Measurements from ENCODE around the gene FAF2. TPM values are rescaled to one million over a fixed set of nuclear protein-coding genes. Genes with fewer than 3 reads are reported as not detected.

FAF2 gene
- total and polyA plus RNA-seq, 10 donors, result 7.6 to 41.3 (median 31.8) TPM

DNA sequence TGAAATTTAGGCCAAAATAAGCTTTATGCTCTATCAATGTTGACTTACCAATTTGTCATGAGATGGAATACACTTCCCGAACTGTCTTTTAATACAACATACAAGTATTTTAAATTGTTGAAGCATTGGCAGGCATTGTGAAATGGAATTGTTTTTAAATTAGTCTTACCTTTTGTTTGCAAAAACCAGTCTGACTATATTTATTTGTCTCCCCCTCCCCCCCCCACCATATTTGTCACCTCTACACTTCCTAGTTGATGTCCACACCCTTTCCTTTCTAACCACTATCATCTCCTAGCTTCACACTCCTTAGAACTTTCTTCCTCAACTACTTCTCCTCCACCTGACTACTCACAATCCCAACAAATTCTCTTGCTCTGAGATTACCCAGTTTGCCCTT, 40.9 kb downstream of the FAF2 start:
- Histone ChIP-seq H3K27me3 (replicated peaks in 1 of 7) (no peaks in the 10 kb centered on the region), H3K36me3 (peaks cover 0 to 90% (median 64%) of the 10 kb centered on the region in 6 donors), H3K4me3 (no peak overlapping the region), H3K9me3 (no peaks in the 10 kb centered on the region), H3K27ac (peak overlapping the region in 1 of 8 donors; percentile 21), H3K4me1 (peaks cover 0 to 47% (median 0%) of the 10 kb centered on the region in 6 donors)
- WGBS, 5 donors, result 95 to 100% (median 98%) methylated on average over 1 of the region's 1 CpG
- no peak for DNase-seq
- TF ChIP-seq POLR2AphosphoS5 (IDR thresholded peaks at IDR 0.05), result no peak
- intact Hi-C loops (cut with DNase I; ENCODE audit: low total_unique reads), result no loop called here

DNA sequence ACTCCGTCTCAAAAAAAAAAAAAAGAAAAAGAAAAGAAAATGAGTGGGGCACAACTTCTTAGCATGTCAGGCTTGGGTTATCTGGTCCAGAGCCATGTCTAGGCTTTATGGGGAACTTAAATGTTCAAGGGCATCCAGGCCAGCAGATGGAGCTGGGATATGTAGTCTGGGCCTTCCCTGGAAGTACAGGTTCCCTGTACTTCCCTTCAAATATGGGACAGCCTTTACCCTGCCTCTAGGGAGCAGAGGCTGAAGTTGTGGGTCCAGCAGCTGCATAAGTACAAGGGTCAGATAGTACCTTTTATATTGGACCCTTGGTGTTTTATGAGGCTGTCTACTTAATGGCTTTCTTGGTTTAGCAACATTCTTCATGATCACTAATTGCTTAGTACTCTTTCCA, 42.1 kb downstream of the FAF2 start:
- no peaks in the 10 kb centered on the region for H3K9me3 ChIP-seq
- TF ChIP-seq, protein P1, sequence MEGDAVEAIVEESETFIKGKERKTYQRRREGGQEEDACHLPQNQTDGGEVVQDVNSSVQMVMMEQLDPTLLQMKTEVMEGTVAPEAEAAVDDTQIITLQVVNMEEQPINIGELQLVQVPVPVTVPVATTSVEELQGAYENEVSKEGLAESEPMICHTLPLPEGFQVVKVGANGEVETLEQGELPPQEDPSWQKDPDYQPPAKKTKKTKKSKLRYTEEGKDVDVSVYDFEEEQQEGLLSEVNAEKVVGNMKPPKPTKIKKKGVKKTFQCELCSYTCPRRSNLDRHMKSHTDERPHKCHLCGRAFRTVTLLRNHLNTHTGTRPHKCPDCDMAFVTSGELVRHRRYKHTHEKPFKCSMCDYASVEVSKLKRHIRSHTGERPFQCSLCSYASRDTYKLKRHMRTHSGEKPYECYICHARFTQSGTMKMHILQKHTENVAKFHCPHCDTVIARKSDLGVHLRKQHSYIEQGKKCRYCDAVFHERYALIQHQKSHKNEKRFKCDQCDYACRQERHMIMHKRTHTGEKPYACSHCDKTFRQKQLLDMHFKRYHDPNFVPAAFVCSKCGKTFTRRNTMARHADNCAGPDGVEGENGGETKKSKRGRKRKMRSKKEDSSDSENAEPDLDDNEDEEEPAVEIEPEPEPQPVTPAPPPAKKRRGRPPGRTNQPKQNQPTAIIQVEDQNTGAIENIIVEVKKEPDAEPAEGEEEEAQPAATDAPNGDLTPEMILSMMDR (IDR thresholded peaks at IDR 0.05 in 8 of 11, conservative IDR thresholded peaks at IDR 0.05 in 3 of 11), result no peak
- TF ChIP-seq POLR2A (IDR thresholded peaks at IDR 0.05), result no peak
- no peak for TF ChIP-seq POLR2AphosphoS5 (IDR thresholded peaks at IDR 0.05)
- DNase-seq, result no peak
- H3K4me1 ChIP-seq, result peaks cover 0 to 34% (median 0%) of the 10 kb centered on the region in 6 donors
- peaks cover 0 to 98% (median 76%) of the 10 kb centered on the region in 6 donors for H3K36me3 ChIP-seq
- H3K4me3 ChIP-seq, result no peak overlapping the region
- intact Hi-C loops (cut with DNase I; ENCODE audit: low total_unique reads), result no loop called here
- H3K27ac ChIP-seq, result no peak overlapping the region
- 84 to 100% (median 89%) methylated on average over 1 of the region's 1 CpG for WGBS, 5 donors
- H3K27me3 ChIP-seq (replicated peaks in 1 of 7), result no peaks in the 10 kb centered on the region

DNA sequence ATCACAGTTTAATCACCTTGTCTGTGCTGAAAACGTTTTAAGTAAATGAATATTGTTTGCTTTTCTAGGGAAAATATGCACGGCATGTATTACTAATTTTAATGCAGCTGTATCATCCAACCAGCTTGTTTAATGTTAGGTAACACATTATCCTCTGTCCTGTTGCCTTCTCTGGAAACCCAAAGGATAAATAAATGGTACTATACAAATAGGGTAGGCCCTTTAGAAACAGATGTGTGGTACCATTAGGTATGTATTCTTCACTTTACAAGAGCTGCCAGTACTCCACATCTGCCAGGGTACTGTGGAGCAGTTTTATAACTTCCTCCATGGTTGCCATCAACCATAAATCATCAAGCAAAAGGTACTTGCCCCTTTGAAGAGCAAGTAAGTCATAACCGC, 42.9 kb downstream of the FAF2 start:
- no peaks in the 10 kb centered on the region for H3K9me3 ChIP-seq
- TF ChIP-seq POLR2A (IDR thresholded peaks at IDR 0.05), result no peak
- TF ChIP-seq, protein P1 (IDR thresholded peaks at IDR 0.05 in 8 of 11, conservative IDR thresholded peaks at IDR 0.05 in 3 of 11), result no peak
- no peak for TF ChIP-seq POLR2AphosphoS5 (IDR thresholded peaks at IDR 0.05)
- H3K36me3 ChIP-seq, result peaks cover 0 to 100% (median 79%) of the 10 kb centered on the region in 6 donors
- no peaks in the 10 kb centered on the region for H3K27me3 ChIP-seq (replicated peaks in 1 of 7)
- WGBS, 5 donors, result 72 to 84% (median 74%) methylated on average over 3 of the region's 3 CpGs
- intact Hi-C loops (cut with DNase I; ENCODE audit: low total_unique reads), result no loop called here
- no peak for DNase-seq
- H3K27ac ChIP-seq, result no peak overlapping the region
- H3K4me3 ChIP-seq, result no peak overlapping the region
- peaks cover 0 to 27% (median 0%) of the 10 kb centered on the region in 6 donors for H3K4me1 ChIP-seq

DNA sequence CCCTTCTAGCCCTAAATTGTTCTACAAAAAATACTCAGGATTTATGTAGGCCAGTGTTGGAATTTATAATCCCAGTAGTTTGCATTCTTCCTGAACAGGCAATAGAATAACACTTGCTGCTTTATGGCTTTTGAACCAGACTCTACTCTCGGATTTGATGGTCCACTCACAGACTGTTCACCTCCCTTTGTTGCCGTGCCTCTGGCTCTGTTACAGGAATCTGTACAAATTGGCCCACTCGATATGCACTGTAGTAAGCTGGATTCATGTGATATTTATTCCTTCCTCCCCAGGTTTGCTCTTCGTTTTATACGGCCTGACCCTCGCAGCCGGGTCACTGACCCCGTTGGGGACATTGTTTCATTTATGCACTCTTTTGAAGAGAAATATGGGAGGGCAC, 43.7 kb downstream of the FAF2 start:
- WGBS, 5 donors, result 94 to 97% (median 95%) methylated on average over 8 of the region's 8 CpGs
- Histone ChIP-seq H3K9me3 (no peaks in the 10 kb centered on the region), H3K4me1 (peaks cover 0 to 19% (median 0%) of the 10 kb centered on the region in 6 donors), H3K27me3 (replicated peaks in 1 of 7) (no peaks in the 10 kb centered on the region), H3K27ac (no peak overlapping the region), H3K4me3 (no peak overlapping the region), H3K36me3 (peaks cover 0 to 100% (median 82%) of the 10 kb centered on the region in 6 donors)
- no peak for DNase-seq
- intact Hi-C loops (cut with DNase I; ENCODE audit: low total_unique reads), result no loop called here
- TF ChIP-seq POLR2AphosphoS5 (IDR thresholded peaks at IDR 0.05), result no peak
- TF ChIP-seq, protein P1 (IDR thresholded peaks at IDR 0.05 in 8 of 11, conservative IDR thresholded peaks at IDR 0.05 in 3 of 11), result no peak
- no peak for TF ChIP-seq POLR2A (IDR thresholded peaks at IDR 0.05)

DNA sequence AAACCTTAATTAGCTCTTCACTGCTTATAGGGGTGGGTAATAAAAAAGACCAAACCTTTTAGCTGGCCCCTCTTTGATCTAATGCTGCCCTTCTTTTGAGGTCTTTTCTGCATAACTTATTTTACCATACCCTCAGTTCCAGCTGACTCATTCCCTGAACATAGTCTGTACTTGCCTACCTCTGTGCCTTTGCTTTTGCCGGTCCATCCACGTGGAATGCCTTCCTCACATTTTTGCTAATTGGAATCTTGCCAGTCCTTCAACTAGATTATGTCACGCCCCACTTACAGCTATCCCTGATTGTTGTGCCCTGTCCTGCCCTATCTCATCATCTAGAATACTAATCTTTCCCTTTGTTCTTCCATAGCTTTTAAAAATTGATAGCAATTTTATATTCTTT, 44.2 kb downstream of the FAF2 start:
- Histone ChIP-seq H3K27me3 (replicated peaks in 1 of 7) (no peaks in the 10 kb centered on the region), H3K4me3 (no peak overlapping the region), H3K27ac (no peak overlapping the region), H3K4me1 (peaks cover 0 to 16% (median 0%) of the 10 kb centered on the region in 6 donors), H3K36me3 (peaks cover 0 to 100% (median 84%) of the 10 kb centered on the region in 6 donors), H3K9me3 (no peaks in the 10 kb centered on the region)
- 56 to 89% (median 83%) methylated on average over 3 of the region's 3 CpGs for WGBS, 5 donors
- TF ChIP-seq, protein P1 (IDR thresholded peaks at IDR 0.05 in 8 of 11, conservative IDR thresholded peaks at IDR 0.05 in 3 of 11), result no peak
- TF ChIP-seq POLR2A (IDR thresholded peaks at IDR 0.05), result no peak
- no peak for TF ChIP-seq POLR2AphosphoS5 (IDR thresholded peaks at IDR 0.05)
- DNase-seq, result no peak
- intact Hi-C loops (cut with DNase I; ENCODE audit: low total_unique reads), result no loop called here
